OCI-LY7 (cell line): Measurements from ENCODE around the gene ARHGAP35. TPM values are rescaled to one million over a fixed set of nuclear protein-coding genes. Genes with fewer than 3 reads are reported as not detected.

ENCODE experiments used
- BruUV-seq: library from RNA; stranded (reverse); fragments of 400-500 nt; replicated peaks from 2 replicates; lab custom pipeline; 2021; lab: Mats Ljungman, UMichigan
- CTCF ChIA-PET: fragments of 300-600 bp; sonication (Branson Sonifier 250); formaldehyde crosslinking; loops from one replicate; lab custom pipeline; 2022; ENCODE audit warnings: antibody characterized with exemption; ENCODE audit not compliant: unreplicated experiment; lab: Charles Lee
- POLR2A ChIA-PET: fragments of 300-600 bp; sonication (Branson Sonifier 250); formaldehyde crosslinking; loops from one replicate; lab custom pipeline; 2022; ENCODE audit warnings: antibody characterized with exemption; lab: Charles Lee
- DNase-seq: peaks from one replicate; pipeline ENCODE4 v3.0.0-alpha.2; 2015; ENCODE audit warnings: low spot score
- H2AFZ ChIP-seq: fragments of 200-600 bp; sonication (generic), shearing (Covaris generic); 2 replicates; pipeline ENCODE4 v1.6.1; 2014; ENCODE audit warnings: mild to moderate bottlenecking, antibody characterized with exemption, low read length, moderate library complexity
- H3K27ac ChIP-seq: fragments of 200-600 bp; sonication (generic); 2 replicates; pipeline ENCODE4 v1.5.1; 2014; ENCODE audit warnings: mixed run types, low read depth, mild to moderate bottlenecking, moderate library complexity, low read length, inconsistent platforms; ENCODE audit not compliant: poor library complexity, severe bottlenecking
- H3K36me3 ChIP-seq: fragments of 200-600 bp; sonication (generic); 2 replicates; pipeline ENCODE4 v1.6.1; 2014; ENCODE audit warnings: mild to moderate bottlenecking, antibody characterized with exemption, low read length, moderate library complexity, mixed read lengths; ENCODE audit not compliant: insufficient read depth
- H3K4me1 ChIP-seq: fragments of 200-600 bp; sonication (generic); 2 replicates; pipeline ENCODE4 v1.5.1; 2014; ENCODE audit warnings: mild to moderate bottlenecking, low read length; ENCODE audit not compliant: insufficient read depth, poor library complexity, severe bottlenecking
- H3K4me2 ChIP-seq: fragments of 200-600 bp; sonication (generic); 2 replicates; pipeline ENCODE4 v1.6.1; 2014; ENCODE audit warnings: mild to moderate bottlenecking, low read length
- H3K4me3 ChIP-seq: fragments of 200-600 bp; sonication (generic); 2 replicates; pipeline ENCODE4 v1.5.1; 2014; ENCODE audit warnings: mild to moderate bottlenecking, low read depth, low read length; ENCODE audit not compliant: poor library complexity, severe bottlenecking
- H3K79me2 ChIP-seq: fragments of 200-600 bp; sonication (generic); 2 replicates; pipeline ENCODE4 v1.6.1; 2016; ENCODE audit warnings: low read depth, mild to moderate bottlenecking, low read length, moderate library complexity, mixed read lengths; ENCODE audit not compliant: insufficient read depth
- H3K9me2 ChIP-seq: fragments of 200-600 bp; sonication (generic); 2 replicates; pipeline ENCODE4 v1.6.1; 2016; ENCODE audit warnings: mild to moderate bottlenecking, low read length, mixed read lengths; ENCODE audit not compliant: insufficient read depth
- H3K9me3 ChIP-seq: fragments of 200-600 bp; sonication (generic); 2 replicates; pipeline ENCODE4 v1.6.1; 2014; ENCODE audit warnings: mild to moderate bottlenecking, mixed run types, low read length, mixed read lengths
- H4K20me1 ChIP-seq: fragments of 200-600 bp; sonication (generic); 2 replicates; pipeline ENCODE4 v1.6.1; 2014; ENCODE audit warnings: mild to moderate bottlenecking, antibody characterized with exemption, low read length, moderate library complexity, mixed read lengths; ENCODE audit not compliant: insufficient read depth
- EZH2phosphoT487 ChIP-seq: fragments of 200-600 bp; sonication (generic); IDR thresholded peaks from 2 replicates; pipeline ENCODE4 v1.6.1; 2018; ENCODE audit warnings: low read depth, borderline replicate concordance, mild to moderate bottlenecking, mixed run types, antibody characterized with exemption, low read length, moderate library complexity, mixed read lengths
- intact Hi-C: fragments of 100-400 bp; cut with micrococcal nuclease; formaldehyde crosslinking; loops from one replicate; pipeline ENCODE4 v1.10.0; 2022; ENCODE audit not compliant: unreplicated experiment
- total RNA-seq, 2 experiments: library from RNA; depleted of rRNA in 1 of 2; stranded (reverse); fragments of >200 nt in 1 of 2; shearing (Covaris generic) in 1 of 2; gene quantifications; 2 replicates each; pipeline ENCODE4 v1.2.3, GENCODE V29; 2014 to 2022
- TF ChIP-seq, protein P1 (sequence below): fragments of 200-600 bp; sonication (generic); conservative IDR thresholded peaks from 2 replicates; pipeline ENCODE4 v1.5.1; 2014; ENCODE audit warnings: mild to moderate bottlenecking, antibody characterized with exemption, low read length, moderate library complexity, mixed read lengths

The ARHGAP35 gene
- total RNA-seq, 2 experiments from 2014 or later, result 26.5 to 42.2 TPM

DNA sequence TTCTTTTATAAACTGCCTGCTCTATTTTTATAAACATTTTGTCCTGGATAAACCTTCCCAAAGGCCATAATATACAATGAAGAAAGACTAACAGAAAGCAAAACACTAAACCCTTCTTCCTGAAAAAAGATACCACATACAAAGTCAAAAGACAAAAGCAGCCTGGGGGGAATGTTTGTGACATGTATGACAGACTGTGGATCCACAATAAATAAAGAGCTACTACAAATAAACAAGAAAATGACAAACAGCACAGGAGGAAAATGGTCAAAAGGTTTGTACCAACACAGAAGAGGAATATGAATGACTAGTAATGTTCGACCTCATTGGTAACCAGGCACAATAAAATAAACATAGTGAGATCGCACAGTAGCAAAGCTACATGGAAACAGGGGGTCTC, 29.9 kb upstream of the ARHGAP35 start:
- no peaks in the 10 kb centered on the region for H3K36me3 ChIP-seq
- H3K9me3 ChIP-seq, result no peaks in the 10 kb centered on the region
- H3K27ac ChIP-seq, result no peak overlapping the region
- CTCF ChIA-PET, result no interaction called here
- H2AFZ ChIP-seq, result no peak overlapping the region
- POLR2A ChIA-PET, result no interaction called here
- no peaks in the 10 kb centered on the region for H4K20me1 ChIP-seq
- DNase-seq, result no peak
- no peak overlapping the region for H3K4me2 ChIP-seq
- H3K9me2 ChIP-seq, result no peaks in the 10 kb centered on the region
- no TSS peak for BruUV-seq
- intact Hi-C loops, result no loop called here
- no peaks in the 10 kb centered on the region for H3K79me2 ChIP-seq
- TF ChIP-seq, protein P1, sequence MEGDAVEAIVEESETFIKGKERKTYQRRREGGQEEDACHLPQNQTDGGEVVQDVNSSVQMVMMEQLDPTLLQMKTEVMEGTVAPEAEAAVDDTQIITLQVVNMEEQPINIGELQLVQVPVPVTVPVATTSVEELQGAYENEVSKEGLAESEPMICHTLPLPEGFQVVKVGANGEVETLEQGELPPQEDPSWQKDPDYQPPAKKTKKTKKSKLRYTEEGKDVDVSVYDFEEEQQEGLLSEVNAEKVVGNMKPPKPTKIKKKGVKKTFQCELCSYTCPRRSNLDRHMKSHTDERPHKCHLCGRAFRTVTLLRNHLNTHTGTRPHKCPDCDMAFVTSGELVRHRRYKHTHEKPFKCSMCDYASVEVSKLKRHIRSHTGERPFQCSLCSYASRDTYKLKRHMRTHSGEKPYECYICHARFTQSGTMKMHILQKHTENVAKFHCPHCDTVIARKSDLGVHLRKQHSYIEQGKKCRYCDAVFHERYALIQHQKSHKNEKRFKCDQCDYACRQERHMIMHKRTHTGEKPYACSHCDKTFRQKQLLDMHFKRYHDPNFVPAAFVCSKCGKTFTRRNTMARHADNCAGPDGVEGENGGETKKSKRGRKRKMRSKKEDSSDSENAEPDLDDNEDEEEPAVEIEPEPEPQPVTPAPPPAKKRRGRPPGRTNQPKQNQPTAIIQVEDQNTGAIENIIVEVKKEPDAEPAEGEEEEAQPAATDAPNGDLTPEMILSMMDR, result no peak
- no peak overlapping the region for H3K4me3 ChIP-seq
- H3K4me1 ChIP-seq, result no peaks in the 10 kb centered on the region

DNA sequence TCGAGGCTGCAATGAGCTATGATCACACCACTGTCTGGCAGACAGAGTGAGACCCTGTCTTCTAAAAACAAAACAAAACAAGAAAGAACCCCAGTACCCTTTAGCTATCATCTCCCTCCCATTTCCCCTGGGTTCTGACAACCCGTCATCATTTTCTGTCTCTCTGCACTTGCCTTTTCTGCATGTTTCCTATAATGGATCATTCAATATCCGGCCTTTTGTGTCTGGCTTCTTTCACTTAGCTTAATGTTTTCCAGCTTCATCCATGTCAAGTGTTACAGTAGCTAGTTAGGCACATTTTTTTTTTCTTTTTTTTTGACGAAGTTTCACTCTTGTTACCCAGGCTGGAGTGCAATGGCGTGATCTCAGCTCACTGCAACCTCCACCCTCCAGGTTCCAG, 26.7 kb upstream of the ARHGAP35 start:
- intact Hi-C loops, result no loop called here
- H2AFZ ChIP-seq, result no peak overlapping the region
- no peak for TF ChIP-seq EZH2phosphoT487
- TF ChIP-seq, protein P1, result no peak
- BruUV-seq, result no TSS peak
- no peaks in the 10 kb centered on the region for H3K9me2 ChIP-seq
- ChIA-PET POLR2A (interaction anchor here (0.6 kb wide), 1 partner anchor 33 kb away, joined by 4 read pairs; no protein-coding TSS in a partner anchor), CTCF (no interaction called here)
- no peak for DNase-seq
- no peaks in the 10 kb centered on the region for H4K20me1 ChIP-seq
- H3K79me2 ChIP-seq, result no peaks in the 10 kb centered on the region
- no peaks in the 10 kb centered on the region for H3K4me1 ChIP-seq
- H3K9me3 ChIP-seq, result no peaks in the 10 kb centered on the region
- no peak overlapping the region for H3K4me3 ChIP-seq
- H3K36me3 ChIP-seq, result peaks cover 7% of the 10 kb centered on the region
- no peak overlapping the region for H3K4me2 ChIP-seq
- H3K27ac ChIP-seq, result no peak overlapping the region

DNA sequence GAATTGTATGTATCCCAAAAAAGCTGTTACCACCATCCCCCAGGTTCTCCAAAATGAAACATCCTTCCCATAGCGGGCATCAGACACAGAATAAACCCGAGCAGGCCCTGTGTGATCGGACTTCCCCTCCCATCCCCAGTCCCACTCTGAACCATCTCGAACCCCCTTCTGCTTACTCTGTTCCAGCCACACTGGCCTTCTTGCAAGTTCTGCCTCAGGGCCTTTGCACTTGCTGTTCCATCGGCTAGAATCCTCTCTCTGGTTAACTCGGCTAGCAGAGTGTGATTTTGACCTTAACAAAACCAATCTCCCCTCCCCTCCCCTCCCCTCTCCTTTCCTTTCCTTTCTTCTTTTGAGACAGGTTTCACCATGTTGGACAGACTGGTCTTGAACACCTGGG, 25.8 kb upstream of the ARHGAP35 start:
- H3K9me3 ChIP-seq, result no peaks in the 10 kb centered on the region
- BruUV-seq, result no TSS peak
- H3K4me2 ChIP-seq, result no peak overlapping the region
- DNase-seq, result no peak
- TF ChIP-seq, protein P1, result no peak
- no peak for TF ChIP-seq EZH2phosphoT487
- CTCF ChIA-PET, result no interaction called here
- no peak overlapping the region for H3K27ac ChIP-seq
- no peak overlapping the region for H2AFZ ChIP-seq
- no peaks in the 10 kb centered on the region for H3K9me2 ChIP-seq
- H3K36me3 ChIP-seq, result peaks cover 11% of the 10 kb centered on the region
- no peaks in the 10 kb centered on the region for H4K20me1 ChIP-seq
- no peaks in the 10 kb centered on the region for H3K79me2 ChIP-seq
- no peaks in the 10 kb centered on the region for H3K4me1 ChIP-seq
- H3K4me3 ChIP-seq, result no peak overlapping the region
- intact Hi-C loops, result no loop called here
- POLR2A ChIA-PET, result no interaction called here
